ENCODE data around the gene ZDHHC7. TPM values are rescaled to one million over a fixed set of nuclear protein-coding genes. Genes with fewer than 3 reads are reported as not detected.

The ZDHHC7 gene
- total and polyA plus RNA-seq, 2 experiments from 2014 or later, result 39.9 to 95.2 TPM

- DNase-seq, result peak; percentile 38
- TF ChIP-seq EZH2 (IDR thresholded peaks at IDR 0.05; ENCODE audit: insufficient read depth, poor library complexity, severe bottlenecking), result no peak
- TF ChIP-seq EZH2phosphoT487 (IDR thresholded peaks at IDR 0.05; ENCODE audit: insufficient read depth, low read depth), result no peak
- no peaks in the 10 kb centered on the region for H3F3A ChIP-seq (ENCODE audit: insufficient read depth)
- no peak overlapping the region for H3K9ac ChIP-seq
- no peaks in the 10 kb centered on the region for H3K36me3 ChIP-seq (ENCODE audit: low read depth)
- H3K4me2 ChIP-seq (ENCODE audit: unreplicated experiment), result no peak overlapping the region
- H3K9me3 ChIP-seq (ENCODE audit: low read depth), result no peaks in the 10 kb centered on the region
- no peaks in the 10 kb centered on the region for H3K4me1 ChIP-seq (ENCODE audit: insufficient read depth)
- no peaks in the 10 kb centered on the region for H3K79me2 ChIP-seq (ENCODE audit: insufficient read depth)
- H4K20me1 ChIP-seq (ENCODE audit: insufficient read depth), result no peaks in the 10 kb centered on the region
- in situ Hi-C loops (cut with MboI), result no loop called here
- H3K4me3 ChIP-seq, result no peak overlapping the region
- WGBS, 2 experiments (ENCODE audit: low coverage in 1 of 2, low lambda C conversion rate in 2 of 2, missing lambda C conversion rate in 2 of 2), result 34 to 40% methylated on average over 9 of the region's 9 CpGs
- H3K27me3 ChIP-seq (replicated peaks; ENCODE audit: insufficient read depth), result no peaks in the 10 kb centered on the region
- H3K9me2 ChIP-seq (ENCODE audit: insufficient read depth), result no peaks in the 10 kb centered on the region
- H3K27ac ChIP-seq, result no peak overlapping the region
- H2AFZ ChIP-seq, result no peak overlapping the region
Observed at GRCh38 chr16:85019659-85020245, 8.4 kb upstream of the ZDHHC7 start.

- H3K27ac ChIP-seq, result no peak overlapping the region
- H3K79me2 ChIP-seq (ENCODE audit: insufficient read depth), result no peaks in the 10 kb centered on the region
- no peaks in the 10 kb centered on the region for H4K20me1 ChIP-seq (ENCODE audit: insufficient read depth)
- H3K4me3 ChIP-seq, result no peak overlapping the region
- no peaks in the 10 kb centered on the region for H3F3A ChIP-seq (ENCODE audit: insufficient read depth)
- no peaks in the 10 kb centered on the region for H3K9me3 ChIP-seq (ENCODE audit: low read depth)
- no peaks in the 10 kb centered on the region for H3K36me3 ChIP-seq (ENCODE audit: low read depth)
- TF ChIP-seq EZH2 (IDR thresholded peaks at IDR 0.05; ENCODE audit: insufficient read depth, poor library complexity, severe bottlenecking), result no peak
- TF ChIP-seq EZH2phosphoT487 (IDR thresholded peaks at IDR 0.05; ENCODE audit: insufficient read depth, low read depth), result no peak
- no peaks in the 10 kb centered on the region for H3K9me2 ChIP-seq (ENCODE audit: insufficient read depth)
- WGBS, 2 experiments (ENCODE audit: low coverage in 1 of 2, low lambda C conversion rate in 2 of 2, missing lambda C conversion rate in 2 of 2), result 90 to 93% methylated on average over 19 of the region's 19 CpGs
- in situ Hi-C loops (cut with MboI), result no loop called here
- no peak overlapping the region for H2AFZ ChIP-seq
- H3K9ac ChIP-seq, result no peak overlapping the region
- no peaks in the 10 kb centered on the region for H3K4me1 ChIP-seq (ENCODE audit: insufficient read depth)
- no peak overlapping the region for H3K4me2 ChIP-seq (ENCODE audit: unreplicated experiment)
- DNase-seq, result no peak
- no peaks in the 10 kb centered on the region for H3K27me3 ChIP-seq (replicated peaks; ENCODE audit: insufficient read depth)
Observed at GRCh38 chr16:85018529-85019236, 7.3 kb upstream of the ZDHHC7 start.

- Histone ChIP-seq H2AFZ (no peak overlapping the region), H3K9me3 (ENCODE audit: low read depth) (no peaks in the 10 kb centered on the region), H4K20me1 (ENCODE audit: insufficient read depth) (no peaks in the 10 kb centered on the region), H3K27me3 (replicated peaks; ENCODE audit: insufficient read depth) (no peaks in the 10 kb centered on the region), H3K27ac (no peak overlapping the region), H3F3A (ENCODE audit: insufficient read depth) (no peaks in the 10 kb centered on the region), H3K79me2 (ENCODE audit: insufficient read depth) (no peaks in the 10 kb centered on the region), H3K4me3 (no peak overlapping the region), H3K4me1 (ENCODE audit: insufficient read depth) (no peaks in the 10 kb centered on the region), H3K4me2 (ENCODE audit: unreplicated experiment) (no peak overlapping the region), H3K9ac (no peak overlapping the region), H3K9me2 (ENCODE audit: insufficient read depth) (no peaks in the 10 kb centered on the region), H3K36me3 (ENCODE audit: low read depth) (no peaks in the 10 kb centered on the region)
- WGBS, 2 experiments (ENCODE audit: low coverage in 1 of 2, low lambda C conversion rate in 2 of 2, missing lambda C conversion rate in 2 of 2), result 66 to 67% methylated on average over 8 of the region's 8 CpGs
- no peak for DNase-seq
- in situ Hi-C loops (cut with MboI), result no loop called here
- TF ChIP-seq EZH2phosphoT487 (IDR thresholded peaks at IDR 0.05; ENCODE audit: insufficient read depth, low read depth) (no peak), EZH2 (IDR thresholded peaks at IDR 0.05; ENCODE audit: insufficient read depth, poor library complexity, severe bottlenecking) (no peak)
Observed at GRCh38 chr16:85017633-85018032, 6.3 kb upstream of the ZDHHC7 start.

- Histone ChIP-seq H3K79me2 (ENCODE audit: insufficient read depth) (no peaks in the 10 kb centered on the region), H3K9me2 (ENCODE audit: insufficient read depth) (no peaks in the 10 kb centered on the region), H3K4me3 (no peak overlapping the region), H3K27ac (no peak overlapping the region), H3K36me3 (ENCODE audit: low read depth) (no peaks in the 10 kb centered on the region), H3K9me3 (ENCODE audit: low read depth) (no peaks in the 10 kb centered on the region), H3K9ac (no peak overlapping the region), H4K20me1 (ENCODE audit: insufficient read depth) (no peaks in the 10 kb centered on the region), H3K27me3 (replicated peaks; ENCODE audit: insufficient read depth) (no peaks in the 10 kb centered on the region), H3K4me1 (ENCODE audit: insufficient read depth) (no peaks in the 10 kb centered on the region; the same call in 1 of the 2 replicates), H3F3A (ENCODE audit: insufficient read depth) (no peaks in the 10 kb centered on the region), H3K4me2 (ENCODE audit: unreplicated experiment) (no peak overlapping the region), H2AFZ (no peak overlapping the region)
- WGBS, 2 experiments (ENCODE audit: low coverage in 1 of 2, low lambda C conversion rate in 2 of 2, missing lambda C conversion rate in 2 of 2), result 94 to 98% methylated on average over 4 of the region's 4 CpGs
- no peak for DNase-seq
- in situ Hi-C loops (cut with MboI), result no loop called here
- TF ChIP-seq EZH2phosphoT487 (IDR thresholded peaks at IDR 0.05; ENCODE audit: insufficient read depth, low read depth), result no peak
- TF ChIP-seq EZH2 (IDR thresholded peaks at IDR 0.05; ENCODE audit: insufficient read depth, poor library complexity, severe bottlenecking), result no peak
Observed at GRCh38 chr16:85017151-85017550, 5.8 kb upstream of the ZDHHC7 start.
